H9 (cell line): Measurements from ENCODE around the gene PPM1G. TPM values are rescaled to one million over a fixed set of nuclear protein-coding genes. Genes with fewer than 3 reads are reported as not detected.

Source experiments
- DNase-seq: peaks from one replicate; pipeline ENCODE4 v3.0.0-alpha.2; 2017
- H2AFZ ChIP-seq: one replicate; pipeline ENCODE4 v1.6.1; 2013; ENCODE audit warnings: mild to moderate bottlenecking, low read length, control low read depth, moderate library complexity
- H2AK5ac ChIP-seq: 2 replicates; pipeline ENCODE4 v1.6.1; 2013; ENCODE audit warnings: low read length, control low read depth, mixed read lengths; ENCODE audit not compliant: insufficient read length
- H2BK120ac ChIP-seq: one replicate; pipeline ENCODE4 v1.6.1; 2013; ENCODE audit warnings: low read depth, mild to moderate bottlenecking, low read length, control low read depth, inconsistent platforms; ENCODE audit not compliant: poor library complexity, severe bottlenecking
- H2BK12ac ChIP-seq: 2 replicates; pipeline ENCODE4 v1.6.1; 2013; ENCODE audit warnings: low read length, control low read depth, mixed read lengths, low read depth; ENCODE audit not compliant: insufficient read length
- H2BK15ac ChIP-seq: 2 replicates; pipeline ENCODE4 v1.6.1; 2013; ENCODE audit warnings: low read depth, low read length, control low read depth
- H2BK20ac ChIP-seq: one replicate; pipeline ENCODE4 v1.6.1; 2013; ENCODE audit warnings: low read depth, mild to moderate bottlenecking, low read length, control low read depth, inconsistent platforms; ENCODE audit not compliant: poor library complexity, severe bottlenecking
- H2BK5ac ChIP-seq: 2 replicates; pipeline ENCODE4 v1.6.1; 2013; ENCODE audit warnings: low read length, control low read depth, mixed read lengths; ENCODE audit not compliant: insufficient read length
- H3K14ac ChIP-seq: 2 replicates; pipeline ENCODE4 v1.6.1; 2013; ENCODE audit warnings: low read length, control low read depth; ENCODE audit not compliant: insufficient read depth
- H3K18ac ChIP-seq: 2 replicates; pipeline ENCODE4 v1.6.1; 2013; ENCODE audit warnings: low read depth, mild to moderate bottlenecking, mixed read lengths, low read length, control low read depth; ENCODE audit not compliant: insufficient read length
- H3K23ac ChIP-seq: 2 replicates; pipeline ENCODE4 v1.6.1; 2013; ENCODE audit warnings: low read length, control low read depth, mixed read lengths, low read depth; ENCODE audit not compliant: insufficient read length
- H3K23me2 ChIP-seq: 2 replicates; pipeline ENCODE4 v1.6.1; 2013; ENCODE audit warnings: low read depth, mild to moderate bottlenecking, mixed read lengths, low read length, control low read depth; ENCODE audit not compliant: insufficient read length, poor library complexity, severe bottlenecking
- H3K27ac ChIP-seq: 2 replicates; pipeline ENCODE4 v1.5.1; 2013; ENCODE audit warnings: low read length, control low read depth, mixed read lengths, low read depth; ENCODE audit not compliant: insufficient read length
- H3K27me3 ChIP-seq: 2 replicates; pipeline ENCODE4 v1.6.1; 2013; ENCODE audit warnings: low read length, control low read depth, inconsistent platforms; ENCODE audit not compliant: insufficient read depth
- H3K4ac ChIP-seq: 2 replicates; pipeline ENCODE4 v1.6.1; 2013; ENCODE audit warnings: low read depth, mild to moderate bottlenecking, control low read depth, inconsistent platforms, low read length, moderate library complexity
- H3K4me1 ChIP-seq: 2 replicates; pipeline ENCODE4 v1.6.1; 2013; ENCODE audit warnings: low read length, control low read depth, inconsistent platforms; ENCODE audit not compliant: insufficient read depth
- H3K4me2 ChIP-seq: 2 replicates; pipeline ENCODE4 v1.6.1; 2013; ENCODE audit warnings: low read length, control low read depth, mixed read lengths; ENCODE audit not compliant: insufficient read length, insufficient read depth
- H3K56ac ChIP-seq: 2 replicates; pipeline ENCODE4 v1.6.1; 2013; ENCODE audit warnings: low read depth, mild to moderate bottlenecking, mixed read lengths, low read length, control low read depth; ENCODE audit not compliant: insufficient read length
- H3K79me1 ChIP-seq: 2 replicates; pipeline ENCODE4 v1.6.1; 2013; ENCODE audit warnings: low read depth, mild to moderate bottlenecking, moderate library complexity, low read length, control low read depth, inconsistent platforms; ENCODE audit not compliant: insufficient read depth, poor library complexity, severe bottlenecking
- H3K79me2 ChIP-seq: 2 replicates; pipeline ENCODE4 v1.6.1; 2013; ENCODE audit warnings: low read length, control low read depth, inconsistent platforms; ENCODE audit not compliant: insufficient read depth
- H3K9ac ChIP-seq: 2 replicates; pipeline ENCODE4 v1.6.1; 2013; ENCODE audit warnings: low read length, control low read depth, mixed read lengths; ENCODE audit not compliant: insufficient read length; ENCODE audit errors: extremely low read depth
- H3K9me3 ChIP-seq: one replicate; pipeline ENCODE4 v1.6.1; 2013; ENCODE audit warnings: low read depth, low read length, inconsistent platforms; ENCODE audit not compliant: control insufficient read depth
- H3T11ph ChIP-seq: one replicate; pipeline ENCODE4 v1.6.1; 2013; ENCODE audit warnings: mild to moderate bottlenecking, low read length, control low read depth, inconsistent platforms
- H4K20me1 ChIP-seq: one replicate; pipeline ENCODE4 v1.6.1; 2013; ENCODE audit not compliant: control insufficient read depth, insufficient read length, insufficient read depth
- H4K5ac ChIP-seq: 2 replicates; pipeline ENCODE4 v1.6.1; 2013; ENCODE audit warnings: low read depth, mild to moderate bottlenecking, mixed read lengths, low read length, control low read depth; ENCODE audit not compliant: insufficient read length
- H4K8ac ChIP-seq: replicated peaks from 2 replicates; pipeline ENCODE4 v1.6.1; 2013; ENCODE audit warnings: low read length, control low read depth, mixed read lengths, low read depth; ENCODE audit not compliant: insufficient read length
- H4K91ac ChIP-seq: 2 replicates; pipeline ENCODE4 v1.6.1; 2013; ENCODE audit warnings: low read depth, mild to moderate bottlenecking, moderate library complexity, mixed read lengths, low read length, control low read depth; ENCODE audit not compliant: insufficient read length
- H3K27ac Mint-ChIP-seq, 3 experiments: 2 replicates in 2 of 3; 3 replicates in 1 of 3; pipeline ENCODE4 v1.8.0; 2020 to 2021; ENCODE audit warnings: mixed read lengths in 3 of 3, mild to moderate bottlenecking in 1 of 3, moderate library complexity in 1 of 3
- H3K27me3 Mint-ChIP-seq: 2 replicates; pipeline ENCODE4 v1.8.0; 2021; ENCODE audit warnings: low read depth, mild to moderate bottlenecking, moderate library complexity, mixed read lengths
- H3K36me3 Mint-ChIP-seq, 3 experiments: 2 replicates in 2 of 3; 3 replicates in 1 of 3; pipeline ENCODE4 v1.8.0; 2020 to 2021; ENCODE audit warnings: low read depth in 3 of 3, mixed read lengths in 3 of 3; ENCODE audit not compliant: insufficient read depth in 1 of 3
- H3K4me1 Mint-ChIP-seq, 2 experiments: 2 replicates each; pipeline ENCODE4 v1.8.0; 2020; ENCODE audit warnings: mixed read lengths in 2 of 2
- H3K4me3 Mint-ChIP-seq, 2 experiments: 2 replicates in 1 of 2; 3 replicates in 1 of 2; pipeline ENCODE4 v1.8.0; 2020 to 2021; ENCODE audit warnings: mild to moderate bottlenecking in 2 of 2, mixed read lengths in 2 of 2, moderate library complexity in 1 of 2
- H3K9me3 Mint-ChIP-seq, 2 experiments: 2 replicates in 1 of 2; 3 replicates in 1 of 2; pipeline ENCODE4 v1.8.0; 2020; ENCODE audit warnings: mild to moderate bottlenecking in 2 of 2, mixed read lengths in 2 of 2, moderate library complexity in 1 of 2
- CTCF ChIP-seq: fragments of 200-600 bp; sonication (generic); conservative IDR thresholded peaks from 3 replicates; pipeline ENCODE4 v1.8.0; 2021; ENCODE audit warnings: antibody characterized with exemption, mild to moderate bottlenecking
- WGBS: extraction: QIAGEN DNeasy Blood & Tissue Kit; methylation state at CpG from one replicate; pipeline ENCODE4 v1.1.7; 2013; ENCODE audit warnings: missing lambda C conversion rate, low lambda C conversion rate, mixed read lengths; ENCODE audit not compliant: insufficient read length; ENCODE audit errors: extremely low coverage; 5-methylcytosine and 5-hydroxymethylcytosine counted together
- total RNA-seq: library from RNA; stranded (reverse); gene quantifications from 2 replicates; pipeline ENCODE4 v1.2.1, GENCODE V29; 2021

Gene PPM1G
- total RNA-seq, 1 experiment from 2014 or later: 146 TPM

- no peak overlapping the region for H3K27ac ChIP-seq
- H3K27ac Mint-ChIP-seq: no peak overlapping the region
These were observed 46.5 kb downstream of the PPM1G start for GRCh38 chr2:27362678-27363420.

More at GRCh38 chr2:27362678-27363420, 46.5 kb downstream of the PPM1G start:
- Histone ChIP-seq H4K8ac (no peak overlapping the region), H3K9me3 (no peaks in the 10 kb centered on the region), H3K4me2 (no peak overlapping the region), H4K91ac (no peak overlapping the region), H2BK15ac (no peak overlapping the region), H3T11ph (no peak overlapping the region), H2BK5ac (no peak overlapping the region), H3K14ac (no peak overlapping the region), H3K4ac (no peak overlapping the region), H3K27me3 (no peaks in the 10 kb centered on the region), H2AK5ac (no peak overlapping the region), H4K5ac (no peak overlapping the region), H3K23me2 (no peaks in the 10 kb centered on the region), H3K79me2 (peaks cover 2% of the 10 kb centered on the region; the same call in 1 of the 2 replicates), H3K9ac (no peak overlapping the region), H3K79me1 (no peaks in the 10 kb centered on the region), H2BK12ac (no peak overlapping the region), H3K56ac (no peak overlapping the region), H3K18ac (no peak overlapping the region), H3K4me1 (no peaks in the 10 kb centered on the region; the same call in 1 of the 2 replicates), H2BK20ac (no peak overlapping the region), H2AFZ (no peak overlapping the region), H3K23ac (no peak overlapping the region), H2BK120ac (no peak overlapping the region), H4K20me1 (no peaks in the 10 kb centered on the region)
- peaks cover under 1 to 9% of the 10 kb centered on the region in 2 experiments; a peak in 2 of 4 replicates for H3K4me1 Mint-ChIP-seq
- TF ChIP-seq CTCF: no peak
- WGBS: no CpG with 5 or more reads among the region's 4 CpGs
- H3K9me3 Mint-ChIP-seq: peaks cover 6 to 7% of the 10 kb centered on the region in 2 experiments; a peak in 4 of 5 replicates
- no peaks in the 10 kb centered on the region for H3K27me3 Mint-ChIP-seq
- DNase-seq: no peak
- no peak overlapping the region for H3K4me3 Mint-ChIP-seq
- H3K36me3 Mint-ChIP-seq: peaks cover 33 to 55% (median 46%) of the 10 kb centered on the region in 3 experiments
